ENCODE measurements around the gene GLTP.

- TF ChIP-seq CTCF (IDR thresholded peaks at IDR 0.05), result no peak
- TF ChIP-seq POLR2A (IDR thresholded peaks at IDR 0.05), result no peak
These were observed 47.8 kb upstream of the GLTP start for GRCh38 chr12:109928058-109928656.

Measured in adrenal gland (tissue), 5 donors.